Tibial artery (tissue), 4 donors: ENCODE measurements around the gene GABRD.

Experiments
- DNase-seq, 2 donors: peaks; one replicate each; pipeline ENCODE4 v3.0.0-alpha.2; 2019
- H3K27ac ChIP-seq, 2 donors: fragments of 200-600 bp; sonication (generic) in 1 of 2; 1 replicate in 1 of 2; 2 replicates in 1 of 2; pipeline ENCODE4 v1.5.1; 2018 to 2019; ENCODE audit warnings: mild to moderate bottlenecking in 1 of 2
- H3K27me3 ChIP-seq, 2 donors: fragments of 200-600 bp; sonication (generic) in 1 of 2; one replicate each; pipeline versions ENCODE4 v1.5.1 to v1.6.0; 2016 to 2019
- H3K36me3 ChIP-seq, 3 donors: fragments of 200-600 bp; sonication (generic) in 2 of 3; one replicate each; pipeline ENCODE4 v1.5.1; 2016 to 2019; ENCODE audit warnings: mild to moderate bottlenecking in 2 of 3
- H3K4me1 ChIP-seq, 4 donors: fragments of 200-600 bp; sonication (generic) in 2 of 4; 1 replicate in 3 of 4; 2 replicates in 1 of 4; pipeline ENCODE4 v1.5.1; 2016 to 2019
- H3K4me3 ChIP-seq, 2 donors: fragments of 200-600 bp; sonication (generic) in 1 of 2; 1 replicate in 1 of 2; 2 replicates in 1 of 2; pipeline ENCODE4 v1.5.1; 2018 to 2019; ENCODE audit warnings: mild to moderate bottlenecking in 2 of 2
- H3K9me3 ChIP-seq, 3 donors: fragments of 200-600 bp; sonication (generic) in 1 of 3; one replicate each; pipeline ENCODE4 v1.5.1; 2016 to 2019
- intact Hi-C: fragments of 100-400 bp; cut with DNase I; formaldehyde crosslinking; loops from one replicate; pipeline ENCODE4 v1.15.0; 2023; ENCODE audit warnings: low total_unique reads
- TF ChIP-seq, protein P1 (sequence below), 2 experiments: fragments of 200-600 bp in 1 of 2; fragments of 450-650 bp in 1 of 2; IDR thresholded peaks; one replicate each; pipeline ENCODE4 v1.5.1; 2017 to 2019; ENCODE audit warnings: antibody characterized with exemption in 2 of 2, mild to moderate bottlenecking in 1 of 2, moderate library complexity in 1 of 2

The GABRD gene

GRCh38 chr1:1972976-1973715, 46.0 kb upstream of the GABRD start:
- no peak overlapping the region for H3K27ac ChIP-seq
- H3K36me3 ChIP-seq = no peaks in the 10 kb centered on the region
- H3K9me3 ChIP-seq = no peaks in the 10 kb centered on the region
- TF ChIP-seq, protein P1, sequence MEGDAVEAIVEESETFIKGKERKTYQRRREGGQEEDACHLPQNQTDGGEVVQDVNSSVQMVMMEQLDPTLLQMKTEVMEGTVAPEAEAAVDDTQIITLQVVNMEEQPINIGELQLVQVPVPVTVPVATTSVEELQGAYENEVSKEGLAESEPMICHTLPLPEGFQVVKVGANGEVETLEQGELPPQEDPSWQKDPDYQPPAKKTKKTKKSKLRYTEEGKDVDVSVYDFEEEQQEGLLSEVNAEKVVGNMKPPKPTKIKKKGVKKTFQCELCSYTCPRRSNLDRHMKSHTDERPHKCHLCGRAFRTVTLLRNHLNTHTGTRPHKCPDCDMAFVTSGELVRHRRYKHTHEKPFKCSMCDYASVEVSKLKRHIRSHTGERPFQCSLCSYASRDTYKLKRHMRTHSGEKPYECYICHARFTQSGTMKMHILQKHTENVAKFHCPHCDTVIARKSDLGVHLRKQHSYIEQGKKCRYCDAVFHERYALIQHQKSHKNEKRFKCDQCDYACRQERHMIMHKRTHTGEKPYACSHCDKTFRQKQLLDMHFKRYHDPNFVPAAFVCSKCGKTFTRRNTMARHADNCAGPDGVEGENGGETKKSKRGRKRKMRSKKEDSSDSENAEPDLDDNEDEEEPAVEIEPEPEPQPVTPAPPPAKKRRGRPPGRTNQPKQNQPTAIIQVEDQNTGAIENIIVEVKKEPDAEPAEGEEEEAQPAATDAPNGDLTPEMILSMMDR (IDR thresholded peaks at IDR 0.05) = no peak
- peaks cover 0 to 57% of the 10 kb centered on the region in 2 donors for H3K27me3 ChIP-seq
- intact Hi-C loops = no loop called here
- no peak for DNase-seq
- H3K4me3 ChIP-seq = no peak overlapping the region
- no peaks in the 10 kb centered on the region for H3K4me1 ChIP-seq

DNA sequence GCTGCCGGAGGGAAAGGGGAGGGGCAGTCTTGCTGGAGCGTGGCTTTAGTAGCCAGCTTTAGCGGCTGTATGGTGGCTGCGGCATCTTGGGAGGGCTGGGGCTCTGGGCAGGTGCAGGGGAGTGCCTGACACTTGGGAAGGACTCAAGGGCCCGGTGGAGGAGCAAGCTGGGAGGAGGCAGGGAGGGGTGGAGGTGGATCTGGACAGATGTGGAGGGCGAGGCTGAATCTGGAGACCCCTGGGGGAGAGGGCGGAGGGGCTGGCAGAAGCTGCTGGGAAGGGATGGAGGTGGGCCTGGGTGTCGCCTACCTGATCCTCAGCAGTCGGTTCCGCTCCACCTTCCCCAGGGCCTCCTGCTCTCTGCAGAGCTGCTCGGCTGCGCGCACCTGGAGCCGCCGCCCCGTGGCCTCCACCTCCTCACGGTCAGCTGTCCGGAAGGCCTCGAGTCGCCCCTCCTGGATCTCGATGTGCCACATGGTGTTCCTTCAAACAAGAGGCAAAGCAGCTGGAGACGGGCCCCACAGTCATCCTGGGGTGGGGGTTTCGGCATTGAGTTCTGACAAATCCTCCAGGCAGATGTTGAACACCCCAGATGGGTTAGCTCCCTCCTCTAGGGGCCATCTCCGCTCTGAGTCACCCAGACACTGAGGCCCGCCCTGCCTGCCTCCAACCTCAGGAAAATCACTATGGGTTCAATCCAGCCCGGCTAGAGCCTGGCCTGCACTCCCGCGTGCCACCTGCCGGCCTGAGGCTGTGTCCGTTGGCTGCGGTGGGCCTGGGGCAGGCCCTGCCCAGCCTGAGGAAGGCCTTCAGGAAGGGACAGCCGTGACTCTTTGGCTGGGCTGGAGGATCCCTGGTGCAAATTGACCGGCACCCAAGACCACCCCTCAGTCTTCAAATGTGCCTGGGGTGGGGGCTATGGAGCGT, 45.2 kb upstream of the GABRD start:
- Histone ChIP-seq H3K4me1 (no peaks in the 10 kb centered on the region), H3K36me3 (no peaks in the 10 kb centered on the region), H3K27ac (no peak overlapping the region), H3K27me3 (peaks cover 0 to 49% of the 10 kb centered on the region in 2 donors), H3K4me3 (no peak overlapping the region), H3K9me3 (no peaks in the 10 kb centered on the region)
- TF ChIP-seq, protein P1 (IDR thresholded peaks at IDR 0.05) = no peak
- intact Hi-C loops = no loop called here
- no peak for DNase-seq

- H3K4me3 ChIP-seq = no peak overlapping the region
- peaks cover 0 to 45% of the 10 kb centered on the region in 2 donors for H3K27me3 ChIP-seq
- TF ChIP-seq, protein P1 (IDR thresholded peaks at IDR 0.05) = no peak
- intact Hi-C loops = no loop called here
- H3K4me1 ChIP-seq = no peaks in the 10 kb centered on the region
- no peak overlapping the region for H3K27ac ChIP-seq
- no peaks in the 10 kb centered on the region for H3K9me3 ChIP-seq
- H3K36me3 ChIP-seq = no peaks in the 10 kb centered on the region
- DNase-seq = no peak
Observed at GRCh38 chr1:1974834-1975233, 44.3 kb upstream of the GABRD start.

DNA sequence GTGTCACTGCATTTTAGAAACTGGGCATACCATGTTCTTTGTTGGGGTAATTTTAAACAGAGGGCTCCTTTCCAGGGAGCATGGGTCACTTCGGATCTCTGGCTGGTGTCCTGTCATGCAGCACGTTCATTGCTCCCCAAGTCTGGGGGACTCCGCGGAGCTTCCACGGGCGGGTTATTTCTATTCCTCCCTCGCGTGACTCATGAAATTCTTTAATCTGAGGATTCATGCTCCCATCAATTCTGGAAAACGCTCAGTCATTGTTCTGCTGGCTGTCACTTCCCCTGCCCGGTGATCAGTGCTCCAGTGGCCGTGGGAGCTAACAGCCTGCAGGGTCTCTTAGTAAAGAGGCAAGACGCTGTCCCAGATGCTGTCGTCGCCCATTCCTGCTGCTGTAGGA, 43.6 kb upstream of the GABRD start:
- Histone ChIP-seq H3K4me3 (no peak overlapping the region), H3K36me3 (no peaks in the 10 kb centered on the region), H3K9me3 (no peaks in the 10 kb centered on the region), H3K4me1 (no peaks in the 10 kb centered on the region), H3K27me3 (peaks cover 0 to 43% of the 10 kb centered on the region in 2 donors), H3K27ac (no peak overlapping the region)
- no peak for DNase-seq
- intact Hi-C loops = no loop called here
- TF ChIP-seq, protein P1 (IDR thresholded peaks at IDR 0.05) = no peak

DNA sequence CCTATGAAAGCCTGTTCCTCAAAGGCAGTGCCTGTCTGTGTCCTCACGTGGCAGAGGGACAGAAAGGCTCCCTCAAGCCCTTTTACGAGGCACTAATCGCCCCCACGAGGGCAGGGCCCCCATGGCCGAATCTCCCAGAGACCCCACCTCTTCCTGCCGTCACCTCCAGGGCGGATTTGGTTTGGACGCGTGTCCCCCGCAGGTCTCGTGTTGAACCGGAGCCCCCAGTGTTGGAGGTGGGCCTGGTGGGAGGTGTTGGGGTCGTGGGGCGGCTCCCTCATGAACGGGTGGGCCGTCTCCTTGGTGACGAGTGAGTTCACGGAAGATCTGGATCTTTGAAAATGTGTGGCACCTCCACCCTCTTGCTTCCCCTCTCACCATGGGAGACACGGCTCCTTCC, 43.1 kb upstream of the GABRD start:
- Histone ChIP-seq H3K4me3 (no peak overlapping the region), H3K36me3 (no peaks in the 10 kb centered on the region), H3K27ac (no peak overlapping the region), H3K9me3 (no peaks in the 10 kb centered on the region), H3K27me3 (peaks cover 0 to 43% of the 10 kb centered on the region in 2 donors), H3K4me1 (no peaks in the 10 kb centered on the region)
- intact Hi-C loops = no loop called here
- TF ChIP-seq, protein P1 (IDR thresholded peaks at IDR 0.05) = no peak
- DNase-seq = no peak
